ENCODE data around the gene SMAD2. TPM values are rescaled to one million over a fixed set of nuclear protein-coding genes. Genes with fewer than 3 reads are reported as not detected.

The SMAD2 gene
- polyA plus RNA-seq, 1 donor (not counting 4 experiments of a cell fraction or from before 2014, with no cell fraction given) = 87.1 TPM

DNA sequence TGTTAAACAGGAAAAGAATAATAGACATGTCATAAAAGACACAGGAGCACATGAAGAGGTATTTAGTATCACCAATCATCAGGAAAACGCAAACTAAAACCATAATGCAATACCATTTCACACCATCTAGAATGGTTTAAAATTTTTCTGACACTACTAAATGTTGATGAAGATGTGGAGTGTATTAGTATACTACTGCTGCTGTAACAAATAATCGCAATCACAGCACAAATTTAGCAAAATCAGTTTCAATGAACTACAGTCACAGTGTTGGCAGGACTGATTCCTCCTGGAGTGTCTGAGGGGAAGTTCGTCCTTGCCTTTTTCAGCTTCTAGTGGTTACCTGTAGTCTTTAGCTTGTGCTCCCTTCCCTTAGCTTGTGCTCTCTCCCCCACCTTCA lies 24.1 kb downstream of the SMAD2 start:
- no peak overlapping the region for H3K4me3 ChIP-seq (ENCODE audit: control insufficient read depth in 2 of 3, extremely low read depth in 1 of 3, insufficient read depth in 2 of 3, low read depth in 1 of 3, low read length in 3 of 3)
- FAIRE-seq (no peak), DNase-seq (ENCODE audit: low read depth, low spot score) (no peak)
- no peak overlapping the region for H3K4me2 ChIP-seq (ENCODE audit: control insufficient read depth, extremely low read depth, insufficient read depth, low read depth, low read length)
- peaks cover 2% of the 10 kb centered on the region for H3K9me3 ChIP-seq (ENCODE audit: control insufficient read depth, low read depth, low read length)
- peaks cover 1 to 11% of the 10 kb centered on the region in 2 experiments for H3K36me3 ChIP-seq (ENCODE audit: control insufficient read depth in 2 of 2, extremely low read depth in 1 of 2, insufficient read depth in 2 of 2, low read length in 2 of 2)
- no peak overlapping the region for H2AFZ ChIP-seq (ENCODE audit: control insufficient read depth, low read length)
- H3K79me2 ChIP-seq (ENCODE audit: control insufficient read depth, insufficient read depth, low read length) = peaks cover 100% of the 10 kb centered on the region
- TF ChIP-seq, protein P1, sequence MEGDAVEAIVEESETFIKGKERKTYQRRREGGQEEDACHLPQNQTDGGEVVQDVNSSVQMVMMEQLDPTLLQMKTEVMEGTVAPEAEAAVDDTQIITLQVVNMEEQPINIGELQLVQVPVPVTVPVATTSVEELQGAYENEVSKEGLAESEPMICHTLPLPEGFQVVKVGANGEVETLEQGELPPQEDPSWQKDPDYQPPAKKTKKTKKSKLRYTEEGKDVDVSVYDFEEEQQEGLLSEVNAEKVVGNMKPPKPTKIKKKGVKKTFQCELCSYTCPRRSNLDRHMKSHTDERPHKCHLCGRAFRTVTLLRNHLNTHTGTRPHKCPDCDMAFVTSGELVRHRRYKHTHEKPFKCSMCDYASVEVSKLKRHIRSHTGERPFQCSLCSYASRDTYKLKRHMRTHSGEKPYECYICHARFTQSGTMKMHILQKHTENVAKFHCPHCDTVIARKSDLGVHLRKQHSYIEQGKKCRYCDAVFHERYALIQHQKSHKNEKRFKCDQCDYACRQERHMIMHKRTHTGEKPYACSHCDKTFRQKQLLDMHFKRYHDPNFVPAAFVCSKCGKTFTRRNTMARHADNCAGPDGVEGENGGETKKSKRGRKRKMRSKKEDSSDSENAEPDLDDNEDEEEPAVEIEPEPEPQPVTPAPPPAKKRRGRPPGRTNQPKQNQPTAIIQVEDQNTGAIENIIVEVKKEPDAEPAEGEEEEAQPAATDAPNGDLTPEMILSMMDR (optimal IDR thresholded peaks at IDR 0.05 in 1 of 3, IDR thresholded peaks at IDR 0.05 in 1 of 3, conservative IDR thresholded peaks at IDR 0.05 in 1 of 3; ENCODE audit: extremely low read depth in 1 of 3, insufficient read depth in 2 of 3, low read length in 3 of 3) = no peak
- TF ChIP-seq EZH2 (IDR thresholded peaks at IDR 0.05; ENCODE audit: low read length) = no peak
- H3K27ac ChIP-seq (ENCODE audit: control insufficient read depth, insufficient read depth, low read length) = no peak overlapping the region
- no peak overlapping the region for H3K9ac ChIP-seq (ENCODE audit: control insufficient read depth, extremely low read depth, insufficient read depth, low read length)
- H4K20me1 ChIP-seq (ENCODE audit: control insufficient read depth, extremely low read depth, insufficient read depth, low read length) = peaks cover 7% of the 10 kb centered on the region
- H3K4me1 ChIP-seq (ENCODE audit: control insufficient read depth, extremely low read depth, insufficient read depth, low read length) = no peaks in the 10 kb centered on the region
- H3K9me1 ChIP-seq (ENCODE audit: control insufficient read depth, extremely low read depth, insufficient read depth, low read length) = no peaks in the 10 kb centered on the region
- dilution Hi-C loops (cut with MboI; ENCODE audit: extremely low pct_ligation_motif_present, low sequenced_read_pairs) = no loop called here
- no peaks in the 10 kb centered on the region for H3K27me3 ChIP-seq (ENCODE audit: control insufficient read depth, extremely low read depth, insufficient read depth, low read length)

- Histone ChIP-seq H3K4me1 (ENCODE audit: control insufficient read depth, extremely low read depth, insufficient read depth, low read length) (peaks cover 8% of the 10 kb centered on the region), H3K9me3 (ENCODE audit: control insufficient read depth, low read depth, low read length) (peaks cover 2% of the 10 kb centered on the region), H2AFZ (ENCODE audit: control insufficient read depth, low read length) (no peak overlapping the region), H3K27ac (ENCODE audit: control insufficient read depth, insufficient read depth, low read length) (no peak overlapping the region), H3K4me2 (ENCODE audit: control insufficient read depth, extremely low read depth, insufficient read depth, low read depth, low read length) (no peak overlapping the region), H3K27me3 (ENCODE audit: control insufficient read depth, extremely low read depth, insufficient read depth, low read length) (no peaks in the 10 kb centered on the region), H3K36me3 (ENCODE audit: control insufficient read depth in 2 of 2, extremely low read depth in 1 of 2, insufficient read depth in 2 of 2, low read length in 2 of 2) (peaks cover 1 to 5% of the 10 kb centered on the region in 2 experiments), H3K4me3 (ENCODE audit: control insufficient read depth in 2 of 3, extremely low read depth in 1 of 3, insufficient read depth in 2 of 3, low read depth in 1 of 3, low read length in 3 of 3) (no peak overlapping the region), H4K20me1 (ENCODE audit: control insufficient read depth, extremely low read depth, insufficient read depth, low read length) (peaks cover 5% of the 10 kb centered on the region), H3K9me1 (ENCODE audit: control insufficient read depth, extremely low read depth, insufficient read depth, low read length) (no peaks in the 10 kb centered on the region), H3K9ac (ENCODE audit: control insufficient read depth, extremely low read depth, insufficient read depth, low read length) (no peak overlapping the region), H3K79me2 (ENCODE audit: control insufficient read depth, insufficient read depth, low read length) (peaks cover 100% of the 10 kb centered on the region)
- no peak for TF ChIP-seq EZH2 (IDR thresholded peaks at IDR 0.05; ENCODE audit: low read length)
- TF ChIP-seq, protein P1 (optimal IDR thresholded peaks at IDR 0.05 in 1 of 3, IDR thresholded peaks at IDR 0.05 in 1 of 3, conservative IDR thresholded peaks at IDR 0.05 in 1 of 3; ENCODE audit: extremely low read depth in 1 of 3, insufficient read depth in 2 of 3, low read length in 3 of 3) = no peak
- dilution Hi-C loops (cut with MboI; ENCODE audit: extremely low pct_ligation_motif_present, low sequenced_read_pairs) = no loop called here
- FAIRE-seq = no peak
- no peak for DNase-seq (ENCODE audit: low read depth, low spot score)
Measured at GRCh38 chr18:47903809-47904208, 26.6 kb downstream of the SMAD2 start.
